Uterus (tissue), 2 donors: ENCODE results near the gene KIF14.

Experiments used
- CTCF ChIP-seq, 4 experiments: fragments of 200-600 bp in 2 of 4; fragments of 450-650 bp in 2 of 4; sonication (generic) in 2 of 4; IDR thresholded peaks; one replicate each; pipeline ENCODE4 v1.5.1; 2016 to 2019; ENCODE audit warnings: antibody characterized with exemption in 4 of 4, mild to moderate bottlenecking in 2 of 4, moderate library complexity in 1 of 4
- POLR2A ChIP-seq, 2 donors: fragments of 450-650 bp; IDR thresholded peaks; one replicate each; pipeline ENCODE4 v1.6.1; 2016; ENCODE audit warnings: antibody characterized with exemption in 2 of 2, mild to moderate bottlenecking in 1 of 2, moderate library complexity in 1 of 2

GRCh38 chr1:200518524-200518923 is 102.0 kb downstream of the KIF14 start:
- TF ChIP-seq POLR2A (IDR thresholded peaks at IDR 0.05) = no peak
- no peak for TF ChIP-seq CTCF (IDR thresholded peaks at IDR 0.05)
